Caco-2 (cell line): ENCODE data around the gene LMF1. TPM values are rescaled to one million over a fixed set of nuclear protein-coding genes. Genes with fewer than 3 reads are reported as not detected.

ENCODE experiments used
- BruUV-seq: library from RNA; stranded (reverse); fragments of 400-500 nt; replicated peaks from 2 replicates; lab custom pipeline; 2021; lab: Mats Ljungman, UMichigan
- CTCF ChIA-PET: fragments of 300-600 bp; sonication (Branson Sonifier 250); formaldehyde crosslinking; loops from one replicate; lab custom pipeline; 2022; ENCODE audit warnings: antibody characterized with exemption; lab: Charles Lee
- POLR2A ChIA-PET: fragments of 300-600 bp; sonication (Branson Sonifier 250); formaldehyde crosslinking; loops from one replicate; lab custom pipeline; 2022; ENCODE audit warnings: antibody characterized with exemption; lab: Charles Lee
- DNase-seq, 2 experiments: peaks; one replicate each; pipeline versions ENCODE4 v3.0.0 to v3.0.0-alpha.2; 2020 to 2022
- H3K27me3 ChIP-seq: replicated peaks from 2 replicates; pipeline ENCODE4 v1.6.0; 2011; ENCODE audit warnings: low read length; ENCODE audit not compliant: control insufficient read depth, insufficient read depth
- H3K36me3 ChIP-seq: 2 replicates; pipeline ENCODE4 v1.5.1; 2011; ENCODE audit warnings: low read length; ENCODE audit not compliant: control insufficient read depth, insufficient read depth
- H3K4me1 ChIP-seq: fragments of 250-450 bp; sonication (Bioruptor Pico); 2 replicates; pipeline ENCODE4 v1.5.1; 2020; ENCODE audit warnings: mild to moderate bottlenecking
- H3K4me3 ChIP-seq: 2 replicates; pipeline ENCODE4 v1.5.1; 2011; ENCODE audit warnings: low read depth, mild to moderate bottlenecking, control low read depth, low read length
- H3K9me3 ChIP-seq: fragments of 250-450 bp; sonication (Bioruptor Pico); 2 replicates; pipeline ENCODE4 v1.5.1; 2020; ENCODE audit warnings: mild to moderate bottlenecking, moderate library complexity
- H3K27ac Mint-ChIP-seq: one replicate; pipeline ENCODE4 v1.8.0; 2022; ENCODE audit warnings: mixed read lengths; ENCODE audit not compliant: unreplicated experiment
- H3K27me3 Mint-ChIP-seq: one replicate; pipeline ENCODE4 v1.8.0; 2022; ENCODE audit warnings: mixed read lengths; ENCODE audit not compliant: insufficient read depth, unreplicated experiment
- H3K36me3 Mint-ChIP-seq: one replicate; pipeline ENCODE4 v1.8.0; 2022; ENCODE audit warnings: mild to moderate bottlenecking, mixed read lengths; ENCODE audit not compliant: insufficient read depth, unreplicated experiment
- H3K4me1 Mint-ChIP-seq: one replicate; pipeline ENCODE4 v1.8.0; 2022; ENCODE audit warnings: low read depth, mixed read lengths; ENCODE audit not compliant: unreplicated experiment
- H3K4me3 Mint-ChIP-seq: one replicate; pipeline ENCODE4 v1.8.0; 2022; ENCODE audit warnings: mild to moderate bottlenecking, moderate library complexity, mixed read lengths; ENCODE audit not compliant: unreplicated experiment
- H3K9me3 Mint-ChIP-seq: one replicate; pipeline ENCODE4 v1.8.0; 2022; ENCODE audit warnings: mixed read lengths; ENCODE audit not compliant: unreplicated experiment
- intact Hi-C: fragments of 100-400 bp; cut with micrococcal nuclease; formaldehyde crosslinking; loops from one replicate; pipeline ENCODE4 v1.10.0; 2022; ENCODE audit not compliant: unreplicated experiment
- total RNA-seq: library from RNA; stranded (reverse); gene quantifications from 2 replicates; pipeline ENCODE4 v1.2.3, GENCODE V29; 2022
- TF ChIP-seq, protein P1 (sequence below), 2 experiments: fragments of 200-600 bp in 1 of 2; IDR thresholded peaks; 1 replicate in 1 of 2; 2 replicates in 1 of 2; pipeline versions ENCODE4 v1.5.1 to v1.8.0; 2011 to 2022; ENCODE audit warnings: antibody characterized with exemption in 1 of 2, control low read depth in 1 of 2, inconsistent platforms in 1 of 2, low read depth in 1 of 2, low read length in 1 of 2, mild to moderate bottlenecking in 1 of 2, moderate library complexity in 1 of 2; ENCODE audit not compliant: insufficient read depth in 1 of 2, severe bottlenecking in 1 of 2, unreplicated experiment in 1 of 2

LMF1 gene
- total RNA-seq, 1 experiment from 2014 or later, result 12.3 TPM

DNA sequence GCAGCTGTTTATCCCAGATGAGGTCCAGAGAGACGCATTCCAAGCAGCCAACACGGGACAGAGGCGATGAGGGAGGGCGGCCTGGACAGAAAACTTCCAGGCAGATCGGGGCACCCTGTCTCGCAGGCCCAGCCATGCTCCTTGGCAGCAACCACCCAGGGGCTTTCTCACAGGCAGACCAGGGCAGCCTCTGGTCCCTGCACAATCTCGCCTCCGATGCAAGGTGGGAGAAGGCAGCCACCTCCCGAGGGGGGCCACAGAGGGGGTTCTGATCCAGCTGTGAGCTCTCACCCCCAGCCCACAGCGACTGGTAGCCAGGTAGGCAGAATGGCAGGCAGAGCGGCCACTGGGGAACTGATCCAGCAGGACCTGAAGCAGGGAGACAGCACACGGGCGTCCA, 48.7 kb downstream of the LMF1 start:
- intact Hi-C loops, result no loop called here
- Histone ChIP-seq H3K9me3 (no peaks in the 10 kb centered on the region), H3K4me1 (no peaks in the 10 kb centered on the region), H3K36me3 (no peaks in the 10 kb centered on the region), H3K4me3 (no peak overlapping the region), H3K27me3 (no peaks in the 10 kb centered on the region)
- CTCF ChIA-PET, result no interaction called here
- POLR2A ChIA-PET, result no interaction called here
- H3K4me3 Mint-ChIP-seq, result no peak overlapping the region
- H3K36me3 Mint-ChIP-seq, result no peaks in the 10 kb centered on the region
- H3K9me3 Mint-ChIP-seq, result peaks cover 15% of the 10 kb centered on the region
- no peaks in the 10 kb centered on the region for H3K27me3 Mint-ChIP-seq
- BruUV-seq, result no TSS peak
- TF ChIP-seq, protein P1, sequence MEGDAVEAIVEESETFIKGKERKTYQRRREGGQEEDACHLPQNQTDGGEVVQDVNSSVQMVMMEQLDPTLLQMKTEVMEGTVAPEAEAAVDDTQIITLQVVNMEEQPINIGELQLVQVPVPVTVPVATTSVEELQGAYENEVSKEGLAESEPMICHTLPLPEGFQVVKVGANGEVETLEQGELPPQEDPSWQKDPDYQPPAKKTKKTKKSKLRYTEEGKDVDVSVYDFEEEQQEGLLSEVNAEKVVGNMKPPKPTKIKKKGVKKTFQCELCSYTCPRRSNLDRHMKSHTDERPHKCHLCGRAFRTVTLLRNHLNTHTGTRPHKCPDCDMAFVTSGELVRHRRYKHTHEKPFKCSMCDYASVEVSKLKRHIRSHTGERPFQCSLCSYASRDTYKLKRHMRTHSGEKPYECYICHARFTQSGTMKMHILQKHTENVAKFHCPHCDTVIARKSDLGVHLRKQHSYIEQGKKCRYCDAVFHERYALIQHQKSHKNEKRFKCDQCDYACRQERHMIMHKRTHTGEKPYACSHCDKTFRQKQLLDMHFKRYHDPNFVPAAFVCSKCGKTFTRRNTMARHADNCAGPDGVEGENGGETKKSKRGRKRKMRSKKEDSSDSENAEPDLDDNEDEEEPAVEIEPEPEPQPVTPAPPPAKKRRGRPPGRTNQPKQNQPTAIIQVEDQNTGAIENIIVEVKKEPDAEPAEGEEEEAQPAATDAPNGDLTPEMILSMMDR (IDR thresholded peaks at IDR 0.05; ENCODE audit: insufficient read depth in 1 of 2, low read depth in 1 of 2, low read length in 1 of 2, severe bottlenecking in 1 of 2, unreplicated experiment in 1 of 2), result no peak
- H3K4me1 Mint-ChIP-seq, result no peaks in the 10 kb centered on the region
- no peak for DNase-seq
- H3K27ac Mint-ChIP-seq, result no peak overlapping the region

GRCh38 chr16:921321-921905, 49.4 kb downstream of the LMF1 start:
- intact Hi-C loops, result no loop called here
- Mint-ChIP-seq H3K4me1 (no peaks in the 10 kb centered on the region), H3K4me3 (no peak overlapping the region), H3K27ac (no peak overlapping the region), H3K27me3 (no peaks in the 10 kb centered on the region), H3K9me3 (peaks cover 15% of the 10 kb centered on the region), H3K36me3 (no peaks in the 10 kb centered on the region)
- no peaks in the 10 kb centered on the region for H3K4me1 ChIP-seq
- CTCF ChIA-PET, result no interaction called here
- H3K36me3 ChIP-seq, result no peaks in the 10 kb centered on the region
- TF ChIP-seq, protein P1 (IDR thresholded peaks at IDR 0.05; ENCODE audit: insufficient read depth in 1 of 2, low read depth in 1 of 2, low read length in 1 of 2, severe bottlenecking in 1 of 2, unreplicated experiment in 1 of 2), result no peak
- H3K27me3 ChIP-seq, result no peaks in the 10 kb centered on the region
- no peaks in the 10 kb centered on the region for H3K9me3 ChIP-seq
- H3K4me3 ChIP-seq, result no peak overlapping the region
- BruUV-seq, result no TSS peak
- POLR2A ChIA-PET, result no interaction called here
- no peak for DNase-seq

DNA sequence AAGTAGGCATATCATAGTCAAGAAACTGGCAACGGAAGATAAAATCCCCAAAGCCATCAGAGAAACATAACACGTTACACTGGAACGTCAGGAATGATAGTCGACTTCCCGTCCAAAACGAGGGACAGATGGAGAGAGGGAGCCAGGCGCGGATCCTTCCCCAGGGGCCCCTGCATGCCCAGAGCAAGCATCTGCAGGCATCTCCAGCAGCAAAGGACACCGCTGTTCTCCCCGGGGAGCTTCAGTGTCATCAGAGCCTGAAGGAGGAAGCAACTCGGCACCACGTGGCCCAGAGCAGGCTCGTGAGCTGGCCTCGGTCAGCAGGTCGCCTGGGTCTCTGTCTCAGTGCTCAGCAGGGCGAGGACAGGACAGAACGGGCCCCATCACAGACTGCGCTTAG, 50.1 kb downstream of the LMF1 start:
- TF ChIP-seq, protein P1 (IDR thresholded peaks at IDR 0.05; ENCODE audit: insufficient read depth in 1 of 2, low read depth in 1 of 2, low read length in 1 of 2, severe bottlenecking in 1 of 2, unreplicated experiment in 1 of 2), result no peak
- H3K27ac Mint-ChIP-seq, result no peak overlapping the region

More for the DNA sequence above, 50.1 kb downstream of the LMF1 start:
- Mint-ChIP-seq H3K9me3 (peaks cover 15% of the 10 kb centered on the region), H3K4me3 (no peak overlapping the region), H3K4me1 (no peaks in the 10 kb centered on the region), H3K36me3 (no peaks in the 10 kb centered on the region), H3K27me3 (no peaks in the 10 kb centered on the region)
- ChIA-PET CTCF (no interaction called here), POLR2A (no interaction called here)
- DNase-seq, result no peak
- H3K36me3 ChIP-seq, result no peaks in the 10 kb centered on the region
- H3K27me3 ChIP-seq, result no peaks in the 10 kb centered on the region
- H3K9me3 ChIP-seq, result no peaks in the 10 kb centered on the region
- BruUV-seq, result no TSS peak
- H3K4me1 ChIP-seq, result no peaks in the 10 kb centered on the region
- intact Hi-C loops, result no loop called here
- no peak overlapping the region for H3K4me3 ChIP-seq
